HPDE6-E6E7 (cell line): Measurements from ENCODE around the gene MEX3D.
"Not testable (repeated sequence)": the region's sequence is repeated elsewhere in the genome, so short reads cannot be mapped to it uniquely, and the experiment has no call there.

Experiments
- DNase-seq: peaks from one replicate; pipeline ENCODE4 v3.0.0; 2011; ENCODE audit warnings: missing footprints; ENCODE audit errors: extremely low spot score

MEX3D gene

GRCh38 chr19:1519802-1520201 is 48.3 kb downstream of the MEX3D start:
- not testable (repeated sequence) for DNase-seq

- no peak for DNase-seq
These were observed 49.7 kb downstream of the MEX3D start for GRCh38 chr19:1518471-1518870.

- no peak for DNase-seq
These were observed 51.8 kb downstream of the MEX3D start for GRCh38 chr19:1516395-1516753.

- no peak for DNase-seq
These were observed 53.0 kb downstream of the MEX3D start for GRCh38 chr19:1514986-1515721.

GRCh38 chr19:1514295-1514661 is 53.8 kb downstream of the MEX3D start:
- no peak for DNase-seq

- peak; percentile 61 for DNase-seq
These were observed 54.4 kb downstream of the MEX3D start for GRCh38 chr19:1513499-1514294.

- peak; percentile 60 for DNase-seq
These were observed 55.2 kb downstream of the MEX3D start, which contains the start of gene ADAMTSL5 for GRCh38 chr19:1512671-1513498. Gene ADAMTSL5, minus strand, starts transcription at chr19:1513019. Its CDS starts 2,076 bp downstream, at chr19:1510943.

GRCh38 chr19:1511318-1512317 is 56.5 kb downstream of the MEX3D start:
- DNase-seq = no peak

- DNase-seq = no peak
These were observed 57.3 kb downstream of the MEX3D start for GRCh38 chr19:1510807-1511206.

GRCh38 chr19:1510442-1510806 is 57.7 kb downstream of the MEX3D start:
- no peak for DNase-seq

- DNase-seq = no peak
These were observed 58.3 kb downstream of the MEX3D start for GRCh38 chr19:1509602-1510441.

GRCh38 chr19:1508507-1508856 is 59.6 kb downstream of the MEX3D start:
- DNase-seq = no peak

GRCh38 chr19:1507763-1508506 is 60.2 kb downstream of the MEX3D start:
- peak; percentile 96 for DNase-seq

GRCh38 chr19:1507192-1507660 is 60.9 kb downstream of the MEX3D start:
- DNase-seq = no peak

GRCh38 chr19:1505991-1506881 is 61.9 kb downstream of the MEX3D start:
- no peak for DNase-seq

GRCh38 chr19:1505012-1505411 is 63.1 kb downstream of the MEX3D start:
- DNase-seq = no peak
